HFF-Myc (cell line): Measurements from ENCODE around the gene GRIA4.

Experiments
- DNase-seq: peaks from one replicate; pipeline ENCODE4 v3.0.0-alpha.2; 2011; ENCODE audit warnings: low read depth; ENCODE audit errors: extremely low read depth
- H3K4me3 ChIP-seq: replicated peaks from 2 replicates; pipeline ENCODE4 v1.5.1; 2011; ENCODE audit warnings: low read depth, mild to moderate bottlenecking, control low read depth, low read length
- TF ChIP-seq, protein P1 (sequence below): IDR thresholded peaks from 2 replicates; pipeline ENCODE4 v1.5.1; 2012; ENCODE audit warnings: mild to moderate bottlenecking, low read depth, low read length, control low read depth; ENCODE audit errors: missing control alignments

Gene GRIA4

GRCh38 chr11:105648762-105649161 is 38.9 kb downstream of the GRIA4 start:
- TF ChIP-seq, protein P1, sequence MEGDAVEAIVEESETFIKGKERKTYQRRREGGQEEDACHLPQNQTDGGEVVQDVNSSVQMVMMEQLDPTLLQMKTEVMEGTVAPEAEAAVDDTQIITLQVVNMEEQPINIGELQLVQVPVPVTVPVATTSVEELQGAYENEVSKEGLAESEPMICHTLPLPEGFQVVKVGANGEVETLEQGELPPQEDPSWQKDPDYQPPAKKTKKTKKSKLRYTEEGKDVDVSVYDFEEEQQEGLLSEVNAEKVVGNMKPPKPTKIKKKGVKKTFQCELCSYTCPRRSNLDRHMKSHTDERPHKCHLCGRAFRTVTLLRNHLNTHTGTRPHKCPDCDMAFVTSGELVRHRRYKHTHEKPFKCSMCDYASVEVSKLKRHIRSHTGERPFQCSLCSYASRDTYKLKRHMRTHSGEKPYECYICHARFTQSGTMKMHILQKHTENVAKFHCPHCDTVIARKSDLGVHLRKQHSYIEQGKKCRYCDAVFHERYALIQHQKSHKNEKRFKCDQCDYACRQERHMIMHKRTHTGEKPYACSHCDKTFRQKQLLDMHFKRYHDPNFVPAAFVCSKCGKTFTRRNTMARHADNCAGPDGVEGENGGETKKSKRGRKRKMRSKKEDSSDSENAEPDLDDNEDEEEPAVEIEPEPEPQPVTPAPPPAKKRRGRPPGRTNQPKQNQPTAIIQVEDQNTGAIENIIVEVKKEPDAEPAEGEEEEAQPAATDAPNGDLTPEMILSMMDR: no peak
- no peak for DNase-seq
- H3K4me3 ChIP-seq: no peak overlapping the region

GRCh38 chr11:105665281-105665680 is 55.4 kb downstream of the GRIA4 start:
- no peak overlapping the region for H3K4me3 ChIP-seq
- DNase-seq: no peak
- TF ChIP-seq, protein P1: no peak

DNA sequence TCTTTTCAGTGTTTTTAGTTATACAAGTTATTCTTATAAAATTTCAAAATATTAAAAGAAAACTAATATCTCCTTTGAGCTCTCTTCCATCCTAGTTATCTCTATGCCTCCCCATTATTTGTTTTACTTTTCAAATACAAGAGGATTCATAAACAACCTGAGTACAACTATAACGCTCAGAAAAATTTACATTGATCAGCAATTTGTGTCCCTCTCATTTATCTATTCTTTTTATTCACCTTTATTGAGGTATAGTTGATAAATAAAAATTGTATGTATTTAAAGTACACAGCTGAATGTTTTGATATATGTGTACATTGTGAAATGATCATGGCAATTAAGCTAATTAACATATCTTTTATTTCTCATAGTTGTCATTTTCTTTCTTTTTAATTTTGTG is 57.6 kb downstream of the GRIA4 start:
- DNase-seq: no peak
- TF ChIP-seq, protein P1: no peak
- H3K4me3 ChIP-seq: no peak overlapping the region

- DNase-seq: no peak
- TF ChIP-seq, protein P1: no peak
- H3K4me3 ChIP-seq: no peak overlapping the region
Measured at GRCh38 chr11:105670811-105671210, 60.9 kb downstream of the GRIA4 start.

- DNase-seq: peak; percentile 36
- no peak overlapping the region for H3K4me3 ChIP-seq
- TF ChIP-seq, protein P1: no peak
Measured at GRCh38 chr11:105673089-105673488, 63.2 kb downstream of the GRIA4 start.

- DNase-seq: no peak
- TF ChIP-seq, protein P1: no peak
- H3K4me3 ChIP-seq: no peak overlapping the region
Measured at GRCh38 chr11:105689631-105690030, 79.8 kb downstream of the GRIA4 start.

GRCh38 chr11:105690467-105690866 is 80.6 kb downstream of the GRIA4 start:
- TF ChIP-seq, protein P1: no peak
- no peak overlapping the region for H3K4me3 ChIP-seq
- DNase-seq: no peak
